Stimulated activated CD4-positive, alpha-beta T cell treated with anti-CD3 and anti-CD28 coated beads, Interleukin-1b, Interleukin-23, amount 100 ng/mL, for 24 hours (primary cell): ENCODE measurements around the gene SLC9A9.

ENCODE experiments used
- DNase-seq, 4 experiments: peaks; one replicate each; pipeline ENCODE4 v3.0.0-alpha.2; 2020; ENCODE audit warnings: low read depth in 4 of 4, low spot score in 1 of 4

Gene SLC9A9

DNA sequence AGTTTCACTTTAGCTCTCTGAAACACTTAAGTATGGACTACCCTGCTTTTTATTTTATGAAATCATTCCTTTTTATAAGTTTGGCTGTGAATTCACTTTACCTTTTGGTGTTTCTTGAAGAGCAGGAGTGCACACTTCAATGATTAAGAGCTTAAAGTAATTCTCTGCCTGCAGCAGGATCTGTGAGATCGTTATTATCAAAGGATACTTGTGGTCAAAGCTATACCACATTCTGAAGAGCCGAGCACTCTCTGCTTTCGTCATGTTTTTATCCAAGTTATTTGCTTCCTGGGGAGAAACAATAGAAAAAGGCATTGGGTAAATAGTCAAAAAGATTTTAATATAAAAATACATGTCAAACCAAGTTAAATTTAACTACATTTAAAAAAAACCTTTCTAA is 485.0 kb downstream of the SLC9A9 start:
- no peak for DNase-seq

DNA sequence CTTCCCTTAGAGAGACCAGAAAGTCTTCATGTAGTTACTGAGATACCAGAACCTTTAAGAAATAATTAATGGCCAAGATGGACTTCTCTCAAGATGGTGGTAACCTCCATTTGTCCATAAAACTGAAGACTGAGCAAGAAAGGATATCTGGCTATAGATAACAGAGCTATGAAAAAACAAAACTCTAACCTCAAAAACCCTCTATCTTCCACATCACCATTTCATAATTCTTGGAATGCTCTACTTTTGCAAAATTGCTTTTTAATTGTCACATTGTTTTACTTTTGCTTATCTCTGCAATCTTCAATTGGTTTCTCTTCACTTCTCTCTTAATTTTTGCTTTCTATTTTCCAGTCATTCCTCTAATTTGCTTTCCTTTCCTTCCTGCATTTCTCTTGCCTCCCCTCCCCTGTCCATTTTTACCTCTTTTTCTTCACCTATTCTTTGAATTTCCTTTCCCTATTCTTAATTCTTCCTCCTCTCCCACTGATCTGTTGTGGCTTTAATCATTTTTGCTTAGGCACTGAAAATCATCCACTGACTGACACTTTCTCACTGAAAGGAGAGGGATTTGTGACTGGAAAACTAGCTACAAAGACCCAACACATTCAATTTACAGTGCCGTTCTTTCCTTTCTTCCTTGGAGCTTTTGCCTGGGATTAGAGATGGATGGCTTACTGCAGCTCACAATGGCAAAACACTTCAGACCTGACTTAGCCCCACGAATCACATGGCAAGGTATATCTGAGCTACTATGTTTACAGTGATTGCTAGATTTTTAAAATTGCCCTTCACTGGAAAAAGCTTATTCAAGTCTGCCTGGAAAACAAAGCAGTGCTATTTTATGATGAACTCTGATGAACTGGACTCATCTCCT is 485.9 kb downstream of the SLC9A9 start:
- DNase-seq = no peak

DNA sequence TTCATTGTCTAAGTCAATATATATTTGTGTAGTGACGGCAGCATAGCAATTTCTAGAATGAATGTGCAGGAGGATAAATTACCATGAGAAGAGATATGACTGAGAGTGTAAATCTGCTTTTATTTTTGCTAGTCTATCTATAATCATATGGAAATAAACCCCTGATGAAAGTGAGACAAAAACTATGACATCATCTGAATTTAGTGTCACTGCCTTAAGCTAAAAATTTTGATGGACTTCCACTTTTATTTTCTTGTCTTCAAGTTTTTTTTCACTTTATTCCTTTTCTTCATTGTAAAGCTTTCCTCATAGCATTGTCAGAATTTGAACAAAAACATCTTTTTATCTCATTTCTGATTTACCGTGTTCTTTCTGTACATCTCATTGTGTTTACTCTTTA is 486.7 kb downstream of the SLC9A9 start:
- no peak for DNase-seq

- no peak for DNase-seq
Measured at GRCh38 chr3:143360244-143360643, 488.0 kb downstream of the SLC9A9 start.

GRCh38 chr3:143358793-143359491 is 489.3 kb downstream of the SLC9A9 start:
- DNase-seq = no peak

GRCh38 chr3:143358155-143358792 is 490.0 kb downstream of the SLC9A9 start:
- DNase-seq = no peak

DNA sequence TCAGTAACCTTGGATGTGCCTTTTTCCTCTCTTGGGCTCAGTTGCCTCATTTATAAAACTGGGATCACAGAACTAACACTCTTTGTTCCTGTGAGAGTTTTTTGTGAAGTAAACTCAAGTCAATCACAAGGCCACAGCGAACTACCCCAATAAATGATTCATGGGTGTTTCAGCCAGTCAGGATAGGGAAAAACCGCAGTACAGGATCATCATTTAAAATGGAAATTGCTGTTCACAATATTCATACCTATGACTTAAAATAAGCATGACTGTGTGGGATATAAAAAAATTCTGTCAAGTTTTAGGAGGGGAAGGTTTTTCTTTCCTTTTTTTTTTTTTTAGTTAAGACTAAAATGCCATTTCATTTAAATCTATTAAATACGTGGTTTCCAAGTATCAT is 490.6 kb downstream of the SLC9A9 start:
- no peak for DNase-seq

DNA sequence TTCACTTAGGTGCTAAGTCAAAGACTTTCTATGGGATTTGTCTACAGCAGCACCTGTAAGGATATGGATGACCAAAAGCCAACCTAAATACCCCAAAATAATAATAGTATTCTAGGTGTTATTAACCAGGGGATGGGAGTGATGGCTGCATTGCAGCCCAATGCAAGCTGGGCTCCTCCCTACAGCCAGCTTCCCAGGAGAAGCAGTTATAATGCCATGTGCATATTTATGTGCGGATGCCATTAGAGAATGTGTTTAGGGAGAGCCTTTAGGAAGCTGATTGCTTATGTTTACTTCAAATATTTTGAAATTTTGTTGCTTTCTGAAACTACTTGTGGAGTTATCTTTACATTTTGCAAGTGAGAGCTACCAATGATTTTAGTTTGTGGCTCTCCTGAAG is 491.4 kb downstream of the SLC9A9 start:
- DNase-seq = no peak

GRCh38 chr3:143354342-143354741 is 493.9 kb downstream of the SLC9A9 start:
- no peak for DNase-seq

DNA sequence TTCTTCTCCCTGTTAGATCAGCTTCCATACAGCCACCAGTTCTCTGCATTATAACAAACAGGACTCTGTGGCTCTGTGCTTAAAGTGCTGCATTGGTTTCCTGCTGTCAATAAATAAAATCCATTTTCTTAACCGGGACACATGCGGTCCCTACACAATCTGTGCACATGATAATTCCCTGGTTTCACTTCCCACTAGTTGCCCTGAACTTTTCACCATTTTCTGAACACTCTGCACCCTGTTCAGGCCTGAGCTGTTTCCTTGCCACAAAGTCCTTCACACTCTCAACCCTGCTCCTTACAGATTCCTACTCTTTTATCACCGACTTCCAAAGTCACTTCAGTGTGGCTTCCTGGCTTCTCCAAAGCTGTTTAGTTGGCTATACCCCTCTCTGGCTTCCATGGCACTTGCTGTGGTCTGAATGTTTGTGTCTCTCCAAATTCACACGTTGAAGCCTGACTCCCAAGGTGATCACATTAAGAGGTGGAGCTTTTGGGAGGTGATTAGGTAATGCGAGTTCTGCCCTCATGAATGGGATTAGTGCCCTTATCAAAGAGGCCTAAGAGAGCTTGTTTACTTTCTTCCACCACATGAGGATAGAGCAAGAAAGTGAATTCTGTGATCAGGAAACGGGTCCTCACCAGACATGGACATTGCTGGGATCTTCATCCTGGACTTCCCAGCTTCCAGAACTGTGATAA is 495.3 kb downstream of the SLC9A9 start:
- no peak for DNase-seq

DNA sequence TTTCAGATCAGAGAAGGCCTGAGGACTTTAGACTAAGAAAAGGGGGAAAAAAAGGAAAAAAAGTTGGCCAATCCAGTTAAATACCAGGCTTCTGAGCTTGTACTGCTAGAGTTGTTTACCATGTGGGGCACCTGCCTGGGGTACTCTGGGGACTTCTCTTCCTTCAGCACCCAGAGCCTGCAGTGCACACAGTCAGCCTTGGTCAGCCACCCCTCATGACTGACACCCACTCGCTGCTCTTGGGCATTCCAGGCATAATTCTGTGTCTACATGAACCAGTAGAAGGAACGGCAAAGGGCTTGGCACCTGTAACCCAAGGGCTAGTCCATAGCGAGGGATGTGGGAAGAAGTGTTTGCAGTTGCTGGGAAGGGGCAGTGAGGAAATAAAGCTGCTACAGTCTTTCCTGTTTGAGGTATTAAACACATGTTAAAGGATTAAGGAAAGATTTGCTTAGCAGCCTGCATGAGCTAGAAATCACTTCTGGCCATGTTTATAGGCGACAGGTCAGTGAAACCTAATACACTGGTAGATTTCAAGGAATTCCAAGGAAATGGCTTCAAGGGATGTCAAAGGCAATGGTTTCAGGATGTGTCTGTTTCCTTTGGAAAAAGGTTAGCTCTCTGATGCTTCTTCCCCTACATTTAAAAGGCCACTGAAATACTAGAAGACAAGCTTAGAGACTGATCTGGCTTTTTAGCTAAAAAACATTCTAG is 496.2 kb downstream of the SLC9A9 start:
- DNase-seq = no peak

DNA sequence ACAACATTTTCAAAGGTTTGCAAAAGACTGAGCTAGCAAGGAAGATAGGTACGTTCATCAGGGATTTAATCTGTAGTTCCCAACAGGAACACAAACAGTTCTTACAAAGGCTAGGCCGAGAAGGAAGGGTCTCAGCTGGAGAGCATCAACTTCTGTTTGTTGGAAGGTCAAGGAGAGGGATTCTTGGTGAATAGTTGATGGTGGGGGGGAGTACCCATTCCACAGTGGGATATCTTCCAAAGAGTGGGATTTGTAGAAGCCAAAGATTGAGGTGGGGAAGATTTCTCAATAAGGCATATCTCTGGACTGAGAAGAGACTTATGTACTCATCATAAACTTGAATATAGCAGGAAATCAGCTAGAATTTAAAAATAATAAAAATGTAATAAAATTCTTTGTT is 496.9 kb downstream of the SLC9A9 start:
- DNase-seq = no peak

DNA sequence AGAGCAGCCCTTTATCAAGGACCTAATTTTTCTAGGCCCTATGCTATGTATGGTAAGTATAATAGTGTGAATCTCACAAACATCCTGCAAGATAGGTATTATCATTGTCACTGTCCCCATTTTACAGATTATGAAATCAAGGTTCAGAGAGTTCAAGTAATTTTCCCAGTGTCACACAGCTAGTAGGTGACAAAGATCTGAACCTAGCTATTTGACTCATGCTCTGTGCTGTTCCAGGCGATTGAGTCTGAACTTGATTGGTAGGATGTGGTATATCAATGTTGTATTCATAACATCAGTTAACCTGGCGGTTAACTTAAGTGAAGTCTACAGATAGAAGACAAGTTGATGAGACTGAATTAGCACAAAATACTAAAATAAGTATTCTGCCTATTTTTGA is 498.8 kb downstream of the SLC9A9 start:
- no peak for DNase-seq

- no peak for DNase-seq
Measured at GRCh38 chr3:143348486-143349327, 499.6 kb downstream of the SLC9A9 start.

DNA sequence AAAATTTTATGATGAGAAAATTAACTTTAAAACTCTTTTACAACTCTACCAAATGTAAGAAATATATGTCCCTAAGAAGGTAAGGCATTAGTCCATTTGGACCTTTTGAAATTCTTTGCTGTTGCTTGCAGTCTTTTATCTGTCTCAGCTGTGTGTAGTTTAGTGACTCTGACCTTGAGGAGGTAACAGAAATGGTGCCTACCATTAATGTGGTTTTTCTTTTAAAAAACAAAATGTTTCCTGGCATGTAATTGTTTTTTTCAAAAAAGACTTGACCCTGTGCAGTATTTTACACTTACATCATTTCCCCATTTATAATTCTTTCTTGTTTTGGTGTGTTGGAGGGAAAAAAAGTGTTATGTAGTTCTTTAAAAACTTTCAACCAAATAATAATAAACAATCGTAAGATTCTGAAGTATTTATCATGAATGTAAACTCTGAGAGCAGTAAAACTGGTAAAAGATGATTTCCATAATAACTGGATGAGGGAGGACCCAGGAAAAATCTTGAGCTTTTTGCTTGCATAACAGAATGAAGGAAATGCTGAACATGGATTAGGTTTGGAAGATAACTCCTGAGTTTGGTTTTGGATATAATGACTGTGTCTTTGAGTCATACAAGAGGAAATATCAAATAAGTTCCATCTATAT is 503.6 kb downstream of the SLC9A9 start:
- DNase-seq = no peak

- DNase-seq = no peak
Measured at GRCh38 chr3:143343944-143344343, 504.3 kb downstream of the SLC9A9 start.

GRCh38 chr3:143343031-143343430 is 505.2 kb downstream of the SLC9A9 start:
- no peak for DNase-seq

DNA sequence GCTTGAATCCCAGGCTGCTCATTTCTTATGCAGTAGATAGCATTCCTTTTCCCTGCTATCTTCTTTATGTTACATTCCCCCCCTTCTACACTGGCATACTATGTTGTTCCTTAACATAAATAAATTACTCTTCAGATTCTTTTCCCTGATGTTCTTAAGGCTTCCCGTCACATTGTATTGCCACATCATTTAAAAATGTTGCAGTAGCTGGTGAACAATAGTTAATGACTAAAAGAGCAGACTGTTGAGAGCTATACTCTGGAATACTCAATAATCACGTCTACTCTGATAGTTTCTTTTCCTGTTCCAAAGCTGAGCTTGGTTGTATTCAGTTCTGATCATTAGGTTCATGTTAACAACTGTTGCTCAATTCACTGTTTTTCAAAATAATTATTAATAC is 508.8 kb downstream of the SLC9A9 start:
- no peak for DNase-seq

DNA sequence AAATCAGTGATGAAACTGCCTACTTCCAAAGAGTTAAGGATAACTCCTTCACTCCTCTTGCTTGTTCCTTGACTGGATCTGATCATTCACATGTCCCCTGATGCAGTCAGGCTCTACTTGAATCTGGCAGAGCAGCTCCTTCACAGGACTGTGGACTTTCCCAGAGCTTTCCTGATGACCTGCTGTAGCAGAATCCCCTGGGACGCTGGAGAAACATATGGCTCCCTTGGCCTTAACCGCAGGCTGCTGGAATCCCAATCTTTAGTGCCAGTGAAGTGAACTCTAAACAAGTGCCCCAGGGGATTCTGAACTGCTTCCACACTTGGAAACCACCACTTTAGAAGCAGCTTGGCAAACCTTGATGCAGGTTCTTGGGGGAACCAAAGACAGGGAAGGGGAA is 510.9 kb downstream of the SLC9A9 start:
- DNase-seq = no peak
